ENCODE measurements around the gene LEMD2. TPM values are rescaled to one million over a fixed set of nuclear protein-coding genes. Genes with fewer than 3 reads are reported as not detected.

LEMD2 gene
- polyA plus RNA-seq, 2 donors, result 39.8 to 43.2 TPM

GRCh38 chr6:33820243-33820642 is 31.3 kb upstream of the LEMD2 start:
- no peak overlapping the region for H3K4me3 ChIP-seq (ENCODE audit: low read depth in 1 of 2, low read length in 2 of 2)
- peaks cover 0 to 2% of the 10 kb centered on the region in 2 donors for H3K9me3 ChIP-seq (ENCODE audit: control insufficient read depth in 2 of 2, insufficient read depth in 1 of 2, low read depth in 1 of 2, low read length in 1 of 2)
- no peaks in the 10 kb centered on the region for H3K4me1 ChIP-seq (ENCODE audit: control insufficient read depth in 2 of 2, insufficient read depth in 2 of 2, low read length in 1 of 2)
- no peak overlapping the region for H3K27ac ChIP-seq (ENCODE audit: low read depth in 2 of 2, low read length in 1 of 2)
- no peaks in the 10 kb centered on the region for H3K27me3 ChIP-seq (ENCODE audit: control insufficient read depth in 1 of 2, insufficient read depth in 2 of 2, low read length in 2 of 2)
- H3K36me3 ChIP-seq (ENCODE audit: control insufficient read depth in 2 of 2, insufficient read depth in 2 of 2, low read length in 1 of 2), result no peaks in the 10 kb centered on the region
- 43 to 55% methylated on average over 10 of the region's 10 CpGs for WGBS, 2 donors

GRCh38 chr6:33819021-33819420 is 30.1 kb upstream of the LEMD2 start:
- H3K36me3 ChIP-seq (ENCODE audit: control insufficient read depth in 2 of 2, insufficient read depth in 2 of 2, low read length in 1 of 2), result no peaks in the 10 kb centered on the region
- no peaks in the 10 kb centered on the region for H3K4me1 ChIP-seq (ENCODE audit: control insufficient read depth in 2 of 2, insufficient read depth in 2 of 2, low read length in 1 of 2)
- H3K9me3 ChIP-seq (ENCODE audit: control insufficient read depth in 2 of 2, insufficient read depth in 1 of 2, low read depth in 1 of 2, low read length in 1 of 2), result peaks cover 0 to 2% of the 10 kb centered on the region in 2 donors
- H3K27me3 ChIP-seq (ENCODE audit: control insufficient read depth in 1 of 2, insufficient read depth in 2 of 2, low read length in 2 of 2), result no peaks in the 10 kb centered on the region
- 81 to 82% methylated on average over 4 of the region's 4 CpGs for WGBS, 2 donors
- H3K27ac ChIP-seq (ENCODE audit: low read depth in 2 of 2, low read length in 1 of 2), result no peak overlapping the region
- H3K4me3 ChIP-seq (ENCODE audit: low read depth in 1 of 2, low read length in 2 of 2), result no peak overlapping the region

- H3K27me3 ChIP-seq (ENCODE audit: control insufficient read depth in 1 of 2, insufficient read depth in 2 of 2, low read length in 2 of 2), result peaks cover 0 to 1% of the 10 kb centered on the region in 2 donors
- H3K9me3 ChIP-seq (ENCODE audit: control insufficient read depth in 2 of 2, insufficient read depth in 1 of 2, low read depth in 1 of 2, low read length in 1 of 2), result peaks cover 0 to 2% of the 10 kb centered on the region in 2 donors
- H3K36me3 ChIP-seq (ENCODE audit: control insufficient read depth in 2 of 2, insufficient read depth in 2 of 2, low read length in 1 of 2), result no peaks in the 10 kb centered on the region
- no peaks in the 10 kb centered on the region for H3K4me1 ChIP-seq (ENCODE audit: control insufficient read depth in 2 of 2, insufficient read depth in 2 of 2, low read length in 1 of 2)
- no peak overlapping the region for H3K27ac ChIP-seq (ENCODE audit: low read depth in 2 of 2, low read length in 1 of 2)
- H3K4me3 ChIP-seq (ENCODE audit: low read depth in 1 of 2, low read length in 2 of 2), result no peak overlapping the region
- 67 to 81% methylated on average over 3 of the region's 3 CpGs for WGBS, 2 donors
These were observed 29.4 kb upstream of the LEMD2 start for GRCh38 chr6:33818293-33818692.

DNA sequence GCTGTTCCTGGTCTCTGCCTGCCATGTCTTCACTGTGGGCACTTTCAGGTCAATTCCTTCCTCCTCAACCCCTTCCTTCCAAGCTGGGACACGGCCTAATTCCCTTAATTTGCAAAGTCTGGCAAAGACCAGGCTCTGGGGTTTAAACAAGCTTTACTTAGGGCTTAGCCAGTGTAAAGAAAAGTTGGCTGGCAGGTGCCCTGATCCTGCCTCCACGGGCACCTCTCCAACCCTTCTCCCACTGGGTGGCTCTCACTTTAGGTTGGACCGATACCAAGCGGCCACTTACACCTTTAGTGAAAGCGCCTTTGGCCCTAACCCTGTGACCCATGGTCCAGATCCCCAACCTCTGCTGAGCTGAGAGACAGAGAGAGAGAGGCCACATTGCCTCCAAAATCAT is 28.6 kb upstream of the LEMD2 start:
- no peak overlapping the region for H3K4me3 ChIP-seq (ENCODE audit: low read depth in 1 of 2, low read length in 2 of 2)
- no peaks in the 10 kb centered on the region for H3K36me3 ChIP-seq (ENCODE audit: control insufficient read depth in 2 of 2, insufficient read depth in 2 of 2, low read length in 1 of 2)
- H3K27ac ChIP-seq (ENCODE audit: low read depth in 2 of 2, low read length in 1 of 2), result no peak overlapping the region
- 36 to 53% methylated on average over 5 of the region's 5 CpGs for WGBS, 2 donors
- H3K9me3 ChIP-seq (ENCODE audit: control insufficient read depth in 2 of 2, insufficient read depth in 1 of 2, low read depth in 1 of 2, low read length in 1 of 2), result peaks cover 0 to 2% of the 10 kb centered on the region in 2 donors
- no peaks in the 10 kb centered on the region for H3K4me1 ChIP-seq (ENCODE audit: control insufficient read depth in 2 of 2, insufficient read depth in 2 of 2, low read length in 1 of 2)
- H3K27me3 ChIP-seq (ENCODE audit: control insufficient read depth in 1 of 2, insufficient read depth in 2 of 2, low read length in 2 of 2), result peaks cover 0 to 2% of the 10 kb centered on the region in 2 donors

DNA sequence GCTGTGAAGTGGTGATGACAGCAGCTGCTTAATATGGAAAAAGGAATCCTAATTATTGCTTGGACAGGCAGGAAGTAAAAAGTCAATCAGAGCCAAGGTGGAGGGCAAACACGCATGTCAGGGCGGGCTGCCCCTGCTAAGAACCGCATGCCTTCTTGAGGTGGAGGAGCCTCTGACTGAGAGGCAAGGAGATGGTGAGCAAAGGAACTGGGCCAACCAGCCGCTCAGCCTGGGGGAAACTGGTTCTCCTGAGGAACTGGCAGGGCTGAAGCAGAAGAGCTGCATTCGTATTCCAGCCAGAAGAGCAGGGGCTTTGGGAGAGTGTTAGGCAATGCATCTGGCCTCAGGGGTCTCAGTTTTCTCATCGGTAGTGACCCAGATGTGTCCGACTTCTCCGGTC is 28.0 kb upstream of the LEMD2 start:
- no peak overlapping the region for H3K27ac ChIP-seq (ENCODE audit: low read depth in 2 of 2, low read length in 1 of 2)
- WGBS, 2 donors, result 40 to 50% methylated on average over 8 of the region's 8 CpGs
- peaks cover 0 to 2% of the 10 kb centered on the region in 2 donors for H3K9me3 ChIP-seq (ENCODE audit: control insufficient read depth in 2 of 2, insufficient read depth in 1 of 2, low read depth in 1 of 2, low read length in 1 of 2)
- peaks cover 0 to 2% of the 10 kb centered on the region in 2 donors for H3K27me3 ChIP-seq (ENCODE audit: control insufficient read depth in 1 of 2, insufficient read depth in 2 of 2, low read length in 2 of 2)
- no peaks in the 10 kb centered on the region for H3K4me1 ChIP-seq (ENCODE audit: control insufficient read depth in 2 of 2, insufficient read depth in 2 of 2, low read length in 1 of 2)
- no peaks in the 10 kb centered on the region for H3K36me3 ChIP-seq (ENCODE audit: control insufficient read depth in 2 of 2, insufficient read depth in 2 of 2, low read length in 1 of 2)
- no peak overlapping the region for H3K4me3 ChIP-seq (ENCODE audit: low read depth in 1 of 2, low read length in 2 of 2)

- 33 to 50% methylated on average over 1 of the region's 1 CpG for WGBS, 2 donors
- H3K27me3 ChIP-seq (ENCODE audit: control insufficient read depth in 1 of 2, insufficient read depth in 2 of 2, low read length in 2 of 2), result peaks cover 0 to 2% of the 10 kb centered on the region in 2 donors
These were observed 26.9 kb upstream of the LEMD2 start for GRCh38 chr6:33815854-33816253.

GRCh38 chr6:33813990-33814985 is 25.4 kb upstream of the LEMD2 start:
- H3K4me3 ChIP-seq (ENCODE audit: low read depth in 1 of 2, low read length in 2 of 2), result no peak overlapping the region
- H3K27me3 ChIP-seq (ENCODE audit: control insufficient read depth in 1 of 2, insufficient read depth in 2 of 2, low read length in 2 of 2), result peaks cover 0 to 2% of the 10 kb centered on the region in 2 donors
- 63 to 67% methylated on average over 18 to 19 of the region's 19 CpGs for WGBS, 2 donors
- no peaks in the 10 kb centered on the region for H3K36me3 ChIP-seq (ENCODE audit: control insufficient read depth in 2 of 2, insufficient read depth in 2 of 2, low read length in 1 of 2)
- no peak overlapping the region for H3K27ac ChIP-seq (ENCODE audit: low read depth in 2 of 2, low read length in 1 of 2)
- H3K9me3 ChIP-seq (ENCODE audit: control insufficient read depth in 2 of 2, insufficient read depth in 1 of 2, low read depth in 1 of 2, low read length in 1 of 2), result no peaks in the 10 kb centered on the region
- H3K4me1 ChIP-seq (ENCODE audit: control insufficient read depth in 2 of 2, insufficient read depth in 2 of 2, low read length in 1 of 2), result no peaks in the 10 kb centered on the region

More at GRCh38 chr6:33815854-33816253, 26.9 kb upstream of the LEMD2 start:
- Histone ChIP-seq H3K4me3 (ENCODE audit: low read depth in 1 of 2, low read length in 2 of 2) (no peak overlapping the region), H3K4me1 (ENCODE audit: control insufficient read depth in 2 of 2, insufficient read depth in 2 of 2, low read length in 1 of 2) (no peaks in the 10 kb centered on the region), H3K9me3 (ENCODE audit: control insufficient read depth in 2 of 2, insufficient read depth in 1 of 2, low read depth in 1 of 2, low read length in 1 of 2) (peaks cover 0 to 2% of the 10 kb centered on the region in 2 donors), H3K27ac (ENCODE audit: low read depth in 2 of 2, low read length in 1 of 2) (no peak overlapping the region), H3K36me3 (ENCODE audit: control insufficient read depth in 2 of 2, insufficient read depth in 2 of 2, low read length in 1 of 2) (no peaks in the 10 kb centered on the region)

DNA sequence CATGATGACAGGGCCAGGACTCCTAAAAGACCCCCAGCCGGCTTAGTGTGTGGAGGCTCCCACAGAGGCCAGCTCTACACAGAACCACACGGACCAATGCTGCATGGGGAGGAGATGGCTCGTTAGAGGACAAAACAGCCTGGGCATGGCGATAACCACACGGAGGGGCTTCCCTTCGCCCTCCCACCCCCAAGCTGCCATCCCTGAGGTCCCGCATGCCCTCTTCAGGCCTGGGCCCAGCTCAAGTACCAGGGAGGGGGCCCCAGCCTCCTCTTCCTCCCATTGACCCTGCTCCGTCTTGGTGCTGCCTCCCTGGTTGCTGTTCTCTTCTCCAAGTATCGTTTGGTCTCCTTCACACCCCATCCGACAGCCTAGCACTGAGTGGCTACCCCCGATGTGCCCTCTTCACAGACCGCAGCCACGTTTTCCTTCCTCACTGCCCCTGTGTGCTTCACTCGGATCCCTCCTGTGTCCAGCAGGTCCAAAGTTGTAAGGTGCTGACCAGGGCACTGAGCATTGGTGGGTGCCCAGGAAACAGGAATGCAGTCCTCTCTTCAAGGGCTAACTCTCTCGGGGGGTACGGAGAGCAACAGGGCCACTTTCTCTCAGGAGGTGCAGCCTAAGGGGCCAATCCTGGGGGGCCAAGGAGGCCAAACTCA is 24.4 kb upstream of the LEMD2 start:
- no peak overlapping the region for H3K27ac ChIP-seq (ENCODE audit: low read depth in 2 of 2, low read length in 1 of 2)
- no peaks in the 10 kb centered on the region for H3K9me3 ChIP-seq (ENCODE audit: control insufficient read depth in 2 of 2, insufficient read depth in 1 of 2, low read depth in 1 of 2, low read length in 1 of 2)
- no peaks in the 10 kb centered on the region for H3K4me1 ChIP-seq (ENCODE audit: control insufficient read depth in 2 of 2, insufficient read depth in 2 of 2, low read length in 1 of 2)
- peaks cover 0 to 2% of the 10 kb centered on the region in 2 donors for H3K27me3 ChIP-seq (ENCODE audit: control insufficient read depth in 1 of 2, insufficient read depth in 2 of 2, low read length in 2 of 2)
- H3K36me3 ChIP-seq (ENCODE audit: control insufficient read depth in 2 of 2, insufficient read depth in 2 of 2, low read length in 1 of 2), result no peaks in the 10 kb centered on the region
- H3K4me3 ChIP-seq (ENCODE audit: low read depth in 1 of 2, low read length in 2 of 2), result no peak overlapping the region
- 66 to 67% methylated on average over 16 of the region's 16 CpGs for WGBS, 2 donors

DNA sequence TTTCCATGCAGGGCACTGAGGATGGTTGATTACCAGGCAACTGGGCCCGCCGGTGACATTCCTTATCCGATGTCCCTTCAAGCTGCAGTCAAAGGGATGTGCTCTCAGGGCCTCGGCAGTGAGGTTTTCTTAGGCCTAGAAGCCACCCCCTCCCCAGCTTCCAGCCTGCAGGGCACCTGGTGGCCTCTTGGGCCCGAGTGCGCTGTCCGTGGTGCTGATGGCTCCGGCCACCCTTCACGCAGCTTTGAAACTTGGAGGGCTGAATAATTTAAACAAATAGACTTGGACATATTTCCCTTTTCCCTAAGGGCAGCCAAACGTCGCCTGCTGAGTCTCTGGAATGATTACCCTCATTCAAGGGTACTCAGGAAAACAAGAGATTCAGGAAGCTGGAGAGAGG is 23.7 kb upstream of the LEMD2 start:
- no peaks in the 10 kb centered on the region for H3K9me3 ChIP-seq (ENCODE audit: control insufficient read depth in 2 of 2, insufficient read depth in 1 of 2, low read depth in 1 of 2, low read length in 1 of 2)
- H3K27ac ChIP-seq (ENCODE audit: low read depth in 2 of 2, low read length in 1 of 2), result no peak overlapping the region
- H3K4me1 ChIP-seq (ENCODE audit: control insufficient read depth in 2 of 2, insufficient read depth in 2 of 2, low read length in 1 of 2), result no peaks in the 10 kb centered on the region
- 6% methylated on average over 11 of the region's 11 CpGs for WGBS, 2 donors
- H3K36me3 ChIP-seq (ENCODE audit: control insufficient read depth in 2 of 2, insufficient read depth in 2 of 2, low read length in 1 of 2), result no peaks in the 10 kb centered on the region
- no peak overlapping the region for H3K4me3 ChIP-seq (ENCODE audit: low read depth in 1 of 2, low read length in 2 of 2)
- peaks cover 0 to 2% of the 10 kb centered on the region in 2 donors for H3K27me3 ChIP-seq (ENCODE audit: control insufficient read depth in 1 of 2, insufficient read depth in 2 of 2, low read length in 2 of 2)

Measured in esophagus (tissue), 2 donors.